HCEC 1CT (cell line): ENCODE measurements around the gene LDB3.

Experiments used
- DNase-seq: peaks from one replicate; pipeline ENCODE4 v3.0.0-alpha.2; 2017

The LDB3 gene

GRCh38 chr10:86651021-86651471, 17.3 kb upstream of the LDB3 start:
- DNase-seq, result no peak

- no peak for DNase-seq
These were observed 16.5 kb upstream of the LDB3 start for GRCh38 chr10:86651631-86652331.

GRCh38 chr10:86652361-86653202, 15.7 kb upstream of the LDB3 start:
- DNase-seq, result no peak

GRCh38 chr10:86653379-86653778, 14.9 kb upstream of the LDB3 start:
- DNase-seq, result no peak

- no peak for DNase-seq
These were observed 14.3 kb upstream of the LDB3 start for GRCh38 chr10:86653987-86654386.

GRCh38 chr10:86654411-86655172, 13.7 kb upstream of the LDB3 start, which contains the start of gene OPN4:
TSS of gene OPN4 (plus strand) at chr10:86654547. CDS start at chr10:86654784, 237 bp downstream.
- DNase-seq, result peak; percentile 15

GRCh38 chr10:86655173-86655540, 13.2 kb upstream of the LDB3 start:
- no peak for DNase-seq

GRCh38 chr10:86655596-86655995, 12.7 kb upstream of the LDB3 start:
- DNase-seq, result no peak

- DNase-seq, result no peak
These were observed 11.3 kb upstream of the LDB3 start for GRCh38 chr10:86657011-86657395.

- DNase-seq, result no peak
These were observed 10.8 kb upstream of the LDB3 start for GRCh38 chr10:86657396-86658011.

GRCh38 chr10:86658261-86658741, 10.0 kb upstream of the LDB3 start:
- DNase-seq, result no peak

GRCh38 chr10:86658751-86659150, 9.6 kb upstream of the LDB3 start:
- DNase-seq, result no peak

GRCh38 chr10:86659161-86659691, 9.1 kb upstream of the LDB3 start:
- DNase-seq, result no peak

GRCh38 chr10:86659721-86660453, 8.4 kb upstream of the LDB3 start:
- DNase-seq, result no peak

- DNase-seq, result no peak
These were observed 6.9 kb upstream of the LDB3 start for GRCh38 chr10:86661161-86662025.

- DNase-seq, result no peak
These were observed 5.9 kb upstream of the LDB3 start for GRCh38 chr10:86662186-86663045.

- no peak for DNase-seq
These were observed 5.3 kb upstream of the LDB3 start for GRCh38 chr10:86663046-86663345.

GRCh38 chr10:86663576-86664339, 4.6 kb upstream of the LDB3 start:
- no peak for DNase-seq
